LHCN-M2 (cell line): ENCODE data around the gene KIZ. TPM values are rescaled to one million over a fixed set of nuclear protein-coding genes. Genes with fewer than 3 reads are reported as not detected.

Source experiments
- DNase-seq: peaks from one replicate; pipeline ENCODE4 v3.0.0-alpha.2; 2012; ENCODE audit warnings: low read depth
- total RNA-seq: library from RNA; depleted of rRNA; stranded (reverse); fragments of >200 nt; gene quantifications from 2 replicates; pipeline ENCODE4 v1.2.3, GENCODE V29; 2014

KIZ gene
- total RNA-seq, 1 experiment from 2014 or later: 9.6 TPM

DNA sequence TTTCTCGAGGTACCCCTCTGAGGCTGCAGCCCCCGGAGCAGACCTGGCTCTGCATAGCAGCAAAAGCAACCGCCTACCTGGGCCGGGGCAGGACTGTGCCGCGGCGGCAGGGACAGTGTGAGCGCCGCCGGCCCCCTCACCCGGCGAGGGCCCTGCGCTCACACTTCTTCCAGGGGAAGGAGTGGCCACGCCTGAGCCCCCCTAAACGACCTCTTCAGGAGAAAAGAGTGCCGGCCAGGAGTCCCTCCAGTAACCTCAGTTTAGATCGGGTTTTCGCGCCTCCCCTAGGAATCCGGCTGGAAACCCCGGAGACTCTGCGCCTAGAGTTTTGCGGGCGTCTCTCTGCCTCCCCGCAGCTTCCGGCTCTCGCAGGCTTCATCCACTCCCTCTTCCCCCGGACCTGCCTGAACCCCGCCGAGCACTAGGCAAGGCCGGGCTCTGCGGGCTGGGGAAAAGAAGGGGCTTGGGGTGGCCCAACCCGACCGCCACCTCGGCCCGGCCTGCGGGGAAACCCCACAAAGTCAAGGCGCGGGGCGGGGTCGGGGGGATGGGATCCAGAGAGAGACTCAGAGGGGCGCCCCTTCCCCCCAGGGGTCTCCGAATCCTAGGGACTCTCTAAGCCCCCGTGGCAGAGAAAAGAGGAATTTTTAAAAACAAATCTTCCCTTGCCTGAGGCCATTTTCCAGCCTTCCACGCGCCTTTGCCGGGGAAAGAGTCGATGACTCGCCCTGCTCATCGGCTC is 20.3 kb upstream of the KIZ start:
- no peak for DNase-seq

GRCh38 chr20:21106171-21107017 is 19.5 kb upstream of the KIZ start, which contains the start of gene LINC00237:
LINC00237 (minus strand) TSS chr20:21106358.
- DNase-seq: no peak

DNA sequence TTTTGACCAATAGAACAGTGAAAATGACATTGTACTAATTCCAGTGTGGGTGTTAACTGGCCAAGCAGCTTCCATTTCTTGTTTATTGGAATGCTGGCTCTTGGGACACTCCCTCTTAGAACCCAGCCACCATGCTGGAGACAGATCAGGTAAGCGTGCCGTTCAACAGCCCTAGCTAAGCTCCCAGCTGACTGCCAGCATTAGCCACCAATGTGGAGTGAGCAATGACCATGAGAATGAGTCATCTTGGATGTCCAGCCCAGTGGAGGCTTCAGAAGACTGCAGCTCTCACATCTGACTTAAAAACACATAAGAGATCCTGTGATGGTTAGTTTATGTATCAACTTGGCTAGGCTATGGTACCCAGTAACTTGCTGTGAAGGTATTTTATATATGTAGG is 16.7 kb upstream of the KIZ start:
- no peak for DNase-seq

DNA sequence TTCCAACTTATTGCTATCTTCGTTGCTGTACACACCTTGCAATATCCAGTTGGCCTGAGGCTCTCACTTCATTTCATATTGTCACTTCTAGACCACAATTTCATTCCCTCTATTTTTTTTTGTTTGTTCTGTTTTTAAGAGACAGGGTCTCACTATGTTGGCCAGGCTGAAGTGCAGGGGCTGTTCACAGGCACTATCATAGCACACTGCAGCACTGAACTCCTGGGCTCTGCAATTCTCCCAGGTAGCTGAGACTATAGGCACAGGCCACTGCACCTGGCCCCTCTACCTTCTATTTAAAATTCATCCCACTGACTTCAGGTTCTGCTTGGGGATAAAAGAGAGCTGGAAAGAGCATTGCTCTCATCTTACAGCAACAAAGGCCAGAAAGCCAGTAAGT is 15.1 kb upstream of the KIZ start:
- no peak for DNase-seq

DNA sequence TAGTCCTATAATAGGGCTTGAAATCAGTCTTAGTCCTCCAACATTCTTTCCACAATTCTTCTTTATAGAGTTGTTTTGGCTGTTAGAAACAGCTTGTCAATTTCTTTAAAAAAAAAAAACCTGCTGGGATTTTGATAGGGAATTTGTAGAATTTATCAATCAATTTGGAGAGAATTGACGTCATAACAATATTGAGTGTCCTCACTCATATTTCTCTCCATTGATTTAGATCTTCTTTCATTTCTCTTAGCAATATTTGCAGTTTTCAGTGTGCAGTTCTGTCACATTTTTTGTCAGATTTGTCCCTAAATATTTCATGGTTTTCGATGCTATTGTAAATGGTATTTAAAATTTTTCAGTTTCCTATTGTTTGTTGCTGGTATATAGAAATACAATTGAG is 14.5 kb upstream of the KIZ start:
- DNase-seq: no peak

DNA sequence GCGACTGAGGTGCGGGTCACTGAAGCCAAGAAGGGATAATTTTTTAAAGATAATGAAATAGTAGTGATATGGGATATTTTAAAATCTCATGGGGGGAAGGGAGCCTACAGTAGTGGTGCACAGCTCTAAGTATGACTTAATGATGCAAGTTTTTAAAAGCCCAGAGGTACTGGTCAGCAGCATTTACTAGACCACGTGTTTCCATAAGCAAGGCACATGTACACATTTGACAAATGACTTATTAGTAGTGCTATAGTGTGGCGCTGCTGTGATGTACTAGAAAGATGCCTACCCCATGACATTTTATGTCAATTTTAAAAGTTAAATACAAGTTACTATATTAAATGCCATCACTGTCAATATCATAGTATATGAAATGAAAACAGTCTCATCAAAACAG is 12.2 kb upstream of the KIZ start:
- no peak for DNase-seq

DNA sequence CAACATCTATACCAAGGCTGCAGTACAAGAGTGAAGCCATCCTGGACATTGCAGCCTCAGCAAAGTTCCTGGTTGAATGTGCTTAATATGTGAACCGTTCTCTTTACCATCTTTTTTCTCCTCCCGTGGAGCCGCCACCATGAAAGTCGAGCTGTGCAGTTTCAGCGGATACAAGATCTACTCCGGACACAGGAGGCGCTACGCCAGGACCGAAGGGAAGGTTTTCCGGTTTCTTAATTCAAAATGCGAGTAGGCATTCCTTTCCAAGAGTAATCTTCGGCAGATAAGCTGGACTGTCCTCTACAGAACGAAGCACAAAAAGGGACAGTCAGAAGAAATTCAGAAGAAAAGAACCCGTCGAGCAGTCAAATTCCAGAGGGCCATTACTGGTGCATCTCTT is 11.3 kb upstream of the KIZ start:
- DNase-seq: no peak

DNA sequence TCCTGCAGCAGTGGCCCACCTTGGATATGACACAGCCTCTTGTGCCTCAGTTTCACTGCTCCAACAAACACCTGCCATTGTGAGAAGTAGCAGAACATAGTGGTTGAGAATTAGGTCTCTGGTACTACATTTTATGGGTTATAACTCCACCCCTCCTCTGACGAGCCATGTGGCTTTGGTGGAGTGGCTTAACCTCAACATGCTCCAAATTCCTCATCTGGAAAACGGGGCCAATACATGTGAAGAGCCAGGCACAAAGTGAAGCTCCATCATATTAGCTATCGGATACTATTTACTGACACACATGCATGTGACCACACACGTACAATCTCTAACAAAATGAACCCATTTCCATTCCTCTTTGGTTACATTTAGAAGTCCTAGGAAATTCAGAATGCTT is 8.4 kb upstream of the KIZ start:
- no peak for DNase-seq

DNA sequence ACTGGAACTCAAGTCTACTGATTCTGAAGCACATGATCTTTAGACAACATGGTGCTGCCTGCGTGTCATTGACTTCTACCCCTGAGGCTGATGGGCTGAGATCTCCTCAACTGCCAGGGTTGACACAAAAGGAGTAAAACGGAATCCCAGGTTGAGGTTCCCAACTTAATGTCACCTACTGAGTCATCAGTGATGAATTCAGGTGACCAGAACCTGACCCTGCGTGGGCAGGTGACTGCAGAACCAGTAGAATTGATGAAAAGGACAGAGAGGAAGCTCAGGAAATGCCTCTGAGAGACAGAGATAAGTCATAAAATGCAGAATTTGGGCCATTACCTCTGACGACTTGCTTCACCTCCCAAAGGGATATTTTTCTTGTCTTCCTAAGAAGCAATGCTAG is 7.7 kb upstream of the KIZ start:
- DNase-seq: no peak

GRCh38 chr20:21118782-21119181 is 7.1 kb upstream of the KIZ start:
- no peak for DNase-seq

DNA sequence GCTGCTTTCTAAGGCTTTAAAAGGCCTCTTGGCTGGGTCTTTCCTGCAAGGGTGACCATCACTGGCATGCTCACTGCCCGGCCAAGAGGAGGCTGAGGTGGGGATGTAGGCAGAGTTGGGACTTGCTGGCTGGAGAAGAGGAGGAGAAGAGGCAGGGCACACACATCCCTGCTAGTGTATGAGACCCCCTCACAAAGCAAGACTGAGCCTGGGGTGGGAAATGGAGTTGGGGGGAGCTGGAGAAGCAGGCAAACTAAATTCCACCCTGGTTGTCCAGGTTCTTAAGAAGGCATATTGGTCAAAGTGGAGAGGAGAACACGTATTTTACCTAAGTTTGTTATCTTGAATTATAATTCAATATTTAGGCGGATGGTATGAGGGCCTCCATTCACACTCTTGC is 1.7 kb upstream of the KIZ start:
- no peak for DNase-seq

- peak; percentile 54 for DNase-seq
Measured at GRCh38 chr20:21125072-21125848, 622 bp upstream of the KIZ start.

DNA sequence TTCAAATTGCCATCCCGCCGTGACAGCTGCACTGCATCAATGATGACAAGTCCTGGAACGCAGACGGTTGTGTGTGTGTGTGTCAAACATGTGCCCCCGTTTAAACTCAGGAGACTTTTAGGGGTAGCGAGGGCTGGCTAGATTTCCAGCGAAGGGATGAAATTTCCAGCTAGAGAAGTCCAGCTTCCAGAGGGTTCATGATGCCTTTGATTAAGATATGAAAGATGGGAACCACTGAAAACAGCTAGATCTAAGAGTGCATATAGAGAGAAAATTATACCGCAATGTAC is 644 bp downstream of the KIZ start:
- peak; percentile 26 for DNase-seq

DNA sequence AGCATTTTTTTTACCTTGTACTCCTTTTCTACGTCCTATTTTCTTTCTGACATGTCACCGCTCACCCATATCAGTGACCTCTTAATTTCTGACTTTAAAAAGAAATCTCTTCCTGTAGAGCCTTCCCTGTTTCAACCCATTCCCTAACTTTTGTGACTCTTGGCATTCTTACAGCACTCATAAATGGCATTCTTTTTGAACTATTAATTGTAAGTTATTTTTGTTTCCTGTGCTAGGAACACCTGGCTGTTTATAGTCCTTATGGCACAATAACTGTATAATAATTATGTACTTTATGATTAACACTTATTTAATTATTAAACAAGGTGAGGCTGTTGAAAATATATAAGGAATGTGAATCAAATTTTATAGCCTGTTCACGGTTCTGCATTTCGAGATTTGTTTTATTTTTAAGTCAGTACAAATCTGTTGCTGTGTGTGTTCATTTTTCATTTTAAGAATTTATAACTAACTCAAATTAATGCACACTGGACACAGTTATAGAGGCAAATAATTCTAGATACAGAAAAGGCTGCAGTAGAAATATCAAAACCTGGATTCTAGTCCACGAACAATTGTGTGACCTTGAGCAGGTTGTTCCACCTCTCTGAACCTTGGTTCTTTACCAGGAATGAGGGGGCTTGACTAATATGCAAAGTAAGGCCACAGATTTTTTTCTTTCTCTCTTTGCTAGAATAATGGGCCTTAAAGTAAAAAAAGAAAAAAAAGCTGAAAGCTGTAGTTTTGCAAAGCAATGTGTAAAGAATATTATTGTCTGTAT is 1.5 kb downstream of the KIZ start:
- no peak for DNase-seq

DNA sequence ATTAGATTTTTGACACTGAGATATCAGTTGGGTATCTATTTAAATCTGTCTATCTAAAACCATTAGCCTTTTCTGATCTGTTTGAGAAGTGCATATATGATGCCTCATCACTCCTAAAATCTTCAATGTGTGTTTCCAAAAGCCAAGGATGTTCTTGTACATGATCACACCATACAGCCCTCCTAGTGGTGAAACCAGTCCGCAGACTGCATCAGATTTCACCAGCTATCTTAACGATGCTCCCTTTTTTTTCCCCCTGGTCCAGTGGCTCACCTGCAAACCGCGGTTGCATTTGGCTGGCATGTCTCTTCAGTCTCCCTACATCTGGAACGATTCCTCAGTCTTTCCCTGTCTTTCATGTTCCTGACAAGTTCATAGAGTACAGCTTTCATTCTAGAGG is 4.0 kb downstream of the KIZ start:
- DNase-seq: no peak

DNA sequence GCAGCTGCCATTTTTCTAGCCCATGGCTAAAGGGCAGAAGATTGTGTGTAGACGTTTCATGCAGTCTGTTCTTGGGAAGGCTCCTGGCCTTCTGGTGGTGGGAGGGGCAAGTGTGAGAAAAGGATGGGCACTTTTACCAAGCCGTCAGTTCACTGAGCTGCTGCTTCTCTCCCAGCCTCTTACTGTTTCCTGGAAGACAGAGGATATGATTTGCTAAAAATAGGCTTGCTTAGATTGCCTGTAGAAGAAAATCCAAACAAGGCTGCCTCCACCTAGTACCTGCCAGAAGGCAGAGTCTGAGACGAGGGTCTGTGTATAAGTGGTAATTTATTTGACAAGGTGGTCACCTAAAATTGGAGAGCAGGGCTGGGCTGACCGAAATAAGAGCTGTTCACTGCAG is 7.5 kb downstream of the KIZ start:
- no peak for DNase-seq

DNA sequence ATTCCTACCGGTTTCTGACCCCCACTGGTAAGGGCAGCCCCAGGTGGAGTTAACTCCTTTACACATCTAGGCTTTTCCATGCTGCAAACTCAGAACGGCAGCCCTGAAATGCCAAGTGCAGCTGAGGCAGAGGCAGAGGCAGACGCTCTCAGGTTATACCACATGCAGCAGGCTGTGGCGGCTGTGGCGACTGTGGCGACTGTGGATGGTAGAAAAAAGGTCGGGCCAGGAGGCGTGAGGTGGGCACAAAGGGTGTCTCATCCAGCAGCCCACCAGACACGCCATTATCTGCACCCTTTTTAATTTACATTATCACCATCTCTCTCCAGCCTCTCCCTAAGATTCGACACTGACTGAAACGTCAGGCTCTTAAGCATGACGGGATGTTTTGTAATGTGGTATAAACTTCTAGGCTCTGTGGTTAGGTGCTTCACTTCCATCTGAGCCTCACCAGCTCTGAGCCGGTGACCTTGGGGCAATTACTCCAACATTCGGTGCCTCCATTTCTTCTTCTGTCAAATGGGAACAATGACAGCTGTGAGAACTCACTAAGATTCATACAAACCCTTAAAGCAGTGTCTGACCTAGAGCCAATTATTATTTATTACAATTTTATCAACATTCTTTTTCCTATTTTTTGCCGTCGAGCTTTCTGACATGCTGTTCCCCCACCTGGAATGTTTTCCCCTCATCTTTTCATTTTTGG is 8.2 kb downstream of the KIZ start:
- DNase-seq: no peak

- DNase-seq: no peak
Measured at GRCh38 chr20:21134883-21135493, 9.1 kb downstream of the KIZ start.

DNA sequence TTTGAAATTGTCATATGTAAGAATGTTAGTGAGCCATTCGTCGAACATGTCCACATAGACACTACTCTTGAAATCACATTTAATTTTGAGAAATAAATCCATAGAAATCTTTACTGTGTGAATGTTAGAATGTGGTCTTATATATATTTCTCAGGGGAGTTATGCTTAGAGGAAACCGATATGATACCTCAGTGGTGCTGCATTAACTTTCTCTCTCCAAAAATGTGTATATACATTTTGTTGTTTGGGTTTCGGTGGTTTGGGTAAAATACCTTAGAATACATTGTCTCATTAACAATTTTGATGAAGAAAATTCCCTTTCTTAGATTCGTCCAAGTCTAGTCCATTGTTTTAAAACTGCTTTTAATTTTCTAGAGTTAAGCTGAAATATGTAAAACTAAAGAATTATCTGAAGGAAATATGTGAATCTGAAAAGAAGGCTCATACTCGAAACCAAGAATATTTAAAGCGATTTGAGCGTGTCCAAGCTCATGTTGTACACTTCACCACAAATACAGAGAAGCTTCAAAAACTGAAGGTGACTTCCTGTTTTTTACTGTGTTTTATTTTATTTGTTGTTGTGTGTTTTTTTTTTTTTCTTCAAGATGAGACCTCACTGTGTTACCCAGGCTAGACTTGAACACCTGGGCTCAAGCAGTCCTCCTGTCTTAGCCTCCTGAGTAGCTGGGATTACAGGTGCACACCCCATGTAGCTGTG is 10.3 kb downstream of the KIZ start:
- no peak for DNase-seq

DNA sequence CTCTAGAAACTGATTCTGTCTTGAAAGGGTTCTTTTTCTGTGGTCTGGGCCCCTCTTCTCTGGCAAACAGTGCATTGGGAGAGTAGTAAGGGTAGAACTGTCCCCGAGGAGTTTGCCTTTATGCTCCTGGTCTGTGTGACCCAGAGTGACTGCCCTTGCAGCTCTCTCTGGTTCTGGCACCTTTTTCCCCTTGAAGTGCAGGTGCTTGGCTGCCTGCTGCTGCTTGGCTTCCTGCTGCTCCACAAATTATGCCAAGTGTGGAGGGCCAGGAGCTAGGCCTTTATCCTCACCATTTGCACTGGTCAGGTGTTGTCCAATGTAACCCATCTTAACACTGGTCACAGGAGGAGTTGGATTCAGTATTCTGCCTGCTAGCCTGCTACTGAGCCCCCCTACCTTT is 11.2 kb downstream of the KIZ start:
- DNase-seq: no peak
